Breast epithelium (tissue), 3 donors: ENCODE data around the gene FGL2.
"Not testable (repeated sequence)": the region's sequence is repeated elsewhere in the genome, so short reads cannot be mapped to it uniquely, and the experiment has no call there.

Experiments used
- CTCF ChIP-seq, 3 donors: fragments of 450-650 bp; IDR thresholded peaks; one replicate each; pipeline ENCODE4 v1.5.1; 2016 to 2017; ENCODE audit warnings: antibody characterized with exemption in 3 of 3, mild to moderate bottlenecking in 3 of 3, moderate library complexity in 3 of 3
- POLR2A ChIP-seq: fragments of 450-650 bp; IDR thresholded peaks from one replicate; pipeline ENCODE4 v1.6.1; 2016; ENCODE audit warnings: antibody characterized with exemption, mild to moderate bottlenecking, moderate library complexity

GRCh38 chr7:77155601-77156377, 43.8 kb downstream of the FGL2 start:
- not testable (repeated sequence) for TF ChIP-seq CTCF (IDR thresholded peaks at IDR 0.05); POLR2A
